Raji (cell line): Measurements from ENCODE around the gene MROH7.

Source experiments
- POLR2A ChIP-seq: IDR thresholded peaks from 2 replicates; pipeline ENCODE4 v1.6.1; 2011; ENCODE audit warnings: low read depth, low read length, control low read depth; ENCODE audit not compliant: insufficient read depth

The MROH7 gene

DNA sequence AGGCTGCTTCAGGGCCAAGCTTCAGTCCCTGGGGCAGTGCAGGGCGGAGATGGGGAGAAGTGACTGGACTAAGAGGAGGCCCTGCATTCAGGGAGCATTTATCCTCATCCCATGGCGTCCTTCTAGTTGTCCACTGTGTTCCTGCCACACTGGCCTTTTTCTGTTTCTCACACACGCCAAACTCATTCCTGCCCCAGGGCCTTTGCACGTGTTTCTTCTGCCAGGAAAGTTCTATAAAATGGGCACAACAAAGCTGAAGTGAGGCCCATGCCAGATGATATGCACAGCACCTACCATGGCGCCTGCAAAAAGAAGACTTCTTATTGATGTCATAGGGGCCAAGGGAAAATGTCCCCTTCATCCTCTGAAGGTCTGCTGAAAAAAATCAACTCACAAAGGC lies 24.3 kb downstream of the MROH7 start:
- no peak for TF ChIP-seq POLR2A

DNA sequence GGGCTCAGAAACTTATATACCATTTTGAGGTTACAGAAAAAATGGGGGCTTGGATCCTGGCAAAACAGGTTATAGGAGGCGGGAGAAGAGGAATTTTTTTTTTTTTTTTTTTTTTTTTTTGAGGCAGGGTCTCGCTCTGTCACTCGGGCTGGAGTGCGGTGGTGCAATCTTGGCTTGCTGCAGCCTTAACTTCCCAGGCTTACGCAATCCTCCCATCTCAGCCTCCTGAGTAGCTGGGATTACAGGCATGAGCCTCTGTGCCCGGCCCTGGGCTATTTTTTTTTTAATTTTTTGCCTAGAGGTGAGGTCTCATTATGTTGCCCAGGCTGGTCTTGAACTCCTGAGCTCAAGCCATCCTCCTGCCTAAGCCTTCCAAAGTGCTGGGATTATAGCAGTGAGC lies 24.7 kb downstream of the MROH7 start:
- no peak for TF ChIP-seq POLR2A

DNA sequence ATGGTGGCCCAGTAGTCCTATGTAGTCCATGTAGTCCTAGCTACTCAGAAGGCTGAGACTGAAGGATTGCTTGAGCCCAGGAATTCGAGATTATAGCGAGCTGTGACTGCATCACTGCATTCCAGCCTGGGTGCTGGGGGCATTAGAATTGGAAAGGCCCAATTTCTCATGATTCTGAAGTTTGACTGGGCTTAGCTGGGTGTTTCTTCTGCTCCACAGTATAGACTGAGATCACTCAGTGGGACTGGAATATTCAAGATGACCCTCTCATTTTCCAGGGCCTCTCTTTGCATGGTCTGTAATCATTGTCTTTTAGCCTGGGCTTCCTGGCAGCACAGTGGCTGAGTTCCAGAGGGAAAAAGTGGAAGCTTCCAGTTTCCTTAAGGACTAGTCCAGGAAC lies 26.2 kb downstream of the MROH7 start:
- no peak for TF ChIP-seq POLR2A

DNA sequence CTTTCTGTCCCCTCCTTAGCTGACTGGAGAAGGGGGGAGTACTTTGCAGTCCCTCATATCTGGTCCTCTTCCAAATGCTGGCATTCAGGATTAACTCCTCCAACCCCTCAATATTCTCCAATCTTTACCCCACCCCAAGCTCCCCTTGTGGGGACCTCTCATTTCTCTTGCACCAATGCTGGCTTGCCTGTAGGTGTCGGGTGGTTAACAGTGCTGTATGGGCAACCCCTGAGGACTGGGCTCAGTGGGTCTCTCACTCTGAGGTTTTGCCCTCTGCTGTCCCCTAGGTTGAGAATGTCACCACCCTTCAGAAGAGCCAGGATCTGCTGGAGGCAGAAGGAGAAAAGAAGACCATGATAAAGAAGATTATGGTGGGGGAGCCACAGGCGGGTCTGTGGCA lies 27.0 kb downstream of the MROH7 start:
- no peak for TF ChIP-seq POLR2A

DNA sequence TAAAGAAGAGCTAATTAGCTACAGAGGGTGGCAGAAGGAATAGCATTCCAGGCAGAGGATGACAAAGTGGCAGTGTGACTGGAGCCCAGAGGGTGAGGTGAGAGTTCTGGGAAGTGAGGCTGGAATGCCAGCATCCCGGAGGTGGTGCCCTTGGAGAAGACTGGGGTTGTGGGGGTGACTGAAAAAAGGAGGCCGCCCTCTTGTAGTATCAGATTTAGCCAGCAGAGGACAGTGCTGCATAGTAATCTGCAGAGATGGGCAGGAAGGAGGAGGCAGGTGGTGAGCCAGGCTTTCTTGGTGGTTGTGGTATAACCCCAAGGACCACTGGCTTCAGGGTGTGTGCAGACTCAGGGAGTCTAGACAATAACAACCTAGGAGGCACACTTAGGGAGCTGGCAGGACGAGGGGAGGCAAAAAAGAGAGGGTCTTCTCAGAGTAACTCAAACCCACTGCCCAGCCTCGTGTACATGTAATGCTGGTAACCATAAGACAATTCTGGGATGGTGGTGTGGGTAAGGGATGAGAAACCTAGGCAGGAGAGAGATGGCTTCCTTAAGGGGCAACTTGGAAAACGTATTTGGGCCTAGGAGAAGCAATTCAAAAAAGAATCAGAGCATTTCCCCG lies 30.5 kb downstream of the MROH7 start:
- TF ChIP-seq POLR2A, result no peak

DNA sequence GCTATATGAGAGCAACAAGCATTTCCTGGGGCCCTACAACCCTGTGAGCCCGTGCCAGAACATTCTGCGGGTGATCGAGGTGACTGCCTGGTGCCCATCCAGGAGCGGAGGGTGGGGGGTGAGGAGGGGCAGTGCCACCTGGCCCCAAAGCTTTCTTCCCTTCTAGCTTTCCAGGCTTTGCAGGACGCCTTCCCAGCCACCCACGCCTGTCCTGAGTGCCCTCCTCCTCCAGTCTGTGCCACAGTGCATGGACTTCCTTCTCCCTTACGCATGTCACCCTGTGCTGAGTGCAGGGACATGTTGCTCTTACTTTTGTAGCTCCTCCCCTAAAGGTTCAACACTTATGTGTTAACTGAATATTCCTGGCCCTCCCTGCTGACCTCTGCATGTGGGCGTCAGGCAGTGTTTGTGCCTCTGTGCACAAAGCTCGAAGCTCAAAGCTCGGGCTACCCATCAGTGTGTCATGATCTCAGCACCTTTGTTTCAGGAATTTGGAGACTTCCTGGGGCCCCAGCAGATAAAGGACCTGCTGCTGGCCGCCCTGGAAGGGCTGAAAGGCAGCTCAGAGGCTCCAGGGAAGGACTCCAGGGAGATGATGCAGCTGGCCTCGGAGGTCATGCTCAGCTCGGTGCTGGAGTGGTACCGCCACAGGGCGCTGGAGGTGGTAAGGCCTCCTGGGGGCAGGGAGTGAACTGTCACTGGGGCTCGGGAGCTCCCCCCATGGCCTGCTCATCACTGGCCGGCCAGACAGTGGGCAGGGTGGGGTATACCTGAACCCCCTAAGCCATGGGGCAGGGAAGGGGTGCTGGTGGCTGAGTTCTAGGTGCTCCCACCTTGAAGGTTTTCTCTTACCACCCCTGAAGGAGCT lies 37.4 kb downstream of the MROH7 start:
- no peak for TF ChIP-seq POLR2A

DNA sequence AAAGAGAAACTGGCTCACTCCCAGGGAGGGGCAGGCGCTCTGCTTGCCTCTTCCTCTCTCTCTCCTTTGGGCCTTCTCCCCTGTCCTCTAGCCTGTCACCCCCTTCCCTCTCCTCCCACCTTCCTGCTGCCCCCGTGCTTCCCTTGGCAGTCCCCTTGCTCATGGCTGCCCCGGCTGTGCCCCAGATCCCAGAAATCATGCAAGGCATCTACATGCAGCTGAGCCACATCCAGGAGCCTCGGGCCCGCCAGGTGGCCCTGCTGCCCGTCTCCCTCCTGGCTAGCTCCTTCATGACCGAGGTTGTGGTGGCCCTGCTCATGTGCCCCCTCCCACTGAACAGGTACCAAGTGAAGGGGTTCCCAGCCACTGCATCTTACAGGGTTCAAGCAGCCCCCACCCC lies 38.1 kb downstream of the MROH7 start:
- TF ChIP-seq POLR2A, result no peak

DNA sequence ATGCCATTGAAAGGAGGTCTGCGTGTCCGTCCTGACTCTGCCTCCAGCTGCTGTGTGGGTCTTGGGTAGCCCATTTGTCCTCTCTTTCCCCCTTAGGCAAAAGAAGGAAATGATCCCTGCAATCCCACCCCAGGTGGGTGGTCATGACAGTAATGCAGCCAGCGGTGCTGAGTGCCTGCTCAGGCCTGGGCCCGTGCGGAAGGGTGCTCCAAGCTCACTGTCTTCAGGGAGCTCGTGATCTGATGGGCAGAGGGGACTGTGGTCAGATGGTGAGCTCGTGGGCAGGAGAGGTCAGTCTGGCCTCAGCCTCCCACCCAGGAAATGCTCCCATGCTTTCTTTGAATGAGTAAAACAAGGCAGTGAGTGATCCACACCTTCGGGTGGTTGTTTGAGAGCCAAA lies 38.8 kb downstream of the MROH7 start:
- TF ChIP-seq POLR2A, result no peak

DNA sequence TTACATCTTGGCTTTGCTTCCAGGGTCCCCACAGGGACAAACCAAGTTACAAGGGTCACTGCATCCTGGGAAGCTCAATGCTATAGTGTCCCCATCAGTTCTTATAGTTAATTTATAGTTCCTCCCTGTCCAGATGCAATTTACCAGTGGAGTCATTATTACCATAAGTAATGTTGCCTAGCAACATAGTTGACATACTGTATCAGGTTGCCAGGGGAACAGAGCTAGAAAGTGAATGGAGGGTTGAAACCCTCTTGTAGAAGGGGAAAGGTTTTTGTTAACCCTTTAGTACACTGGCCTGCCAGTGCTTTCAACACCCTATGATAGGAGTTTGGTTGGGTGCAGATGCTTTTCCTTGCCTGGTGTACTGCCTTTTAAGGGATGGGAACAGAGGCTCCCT lies 39.8 kb downstream of the MROH7 start:
- no peak for TF ChIP-seq POLR2A

DNA sequence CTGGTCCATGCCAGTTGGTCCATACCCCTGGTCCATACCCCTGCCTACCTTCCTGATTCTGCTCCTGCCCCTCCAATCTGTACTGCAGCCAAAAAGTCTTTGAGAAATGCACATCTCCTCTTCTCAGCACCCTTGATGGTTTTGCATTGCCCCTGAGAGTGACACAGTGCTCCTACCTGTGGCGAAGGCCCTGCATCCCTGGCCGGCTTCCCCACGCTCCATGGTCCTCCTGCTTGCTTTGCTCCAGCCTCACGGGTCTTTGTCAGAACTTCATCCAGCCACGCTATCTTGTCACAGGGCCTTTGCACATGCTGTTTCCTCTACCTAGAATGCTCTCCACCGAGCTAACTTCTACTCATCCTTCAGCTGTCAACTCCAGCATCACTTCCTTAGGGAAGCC lies 41.9 kb downstream of the MROH7 start:
- TF ChIP-seq POLR2A, result no peak

DNA sequence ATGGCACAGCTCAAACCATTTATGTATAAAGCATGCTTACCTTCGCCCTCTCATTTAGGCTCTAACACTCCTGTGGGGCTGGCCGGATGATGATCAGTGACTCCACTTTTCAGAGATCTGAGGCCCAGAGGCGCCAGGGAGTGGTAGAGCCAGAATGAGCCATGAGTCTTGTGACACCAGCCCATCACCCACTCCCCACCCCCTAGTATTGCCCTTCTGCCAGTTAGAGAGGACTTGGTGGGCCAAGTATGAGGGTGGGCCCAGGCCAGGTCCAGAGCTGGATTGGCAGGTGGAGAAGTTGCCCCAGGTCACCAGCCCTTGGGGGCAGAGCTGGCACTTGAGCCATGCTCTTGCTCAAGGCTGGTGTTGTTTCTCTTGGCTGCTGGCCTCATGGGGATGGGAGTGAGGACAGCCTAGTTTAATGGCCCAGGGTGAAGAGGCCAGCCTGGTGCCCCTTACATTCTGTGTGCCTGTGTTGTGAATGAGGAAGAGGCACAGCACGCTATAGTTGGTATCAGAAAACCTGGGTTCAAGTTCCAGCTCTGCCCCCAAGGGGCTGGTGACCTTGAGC lies 43.8 kb downstream of the MROH7 start:
- no peak for TF ChIP-seq POLR2A

DNA sequence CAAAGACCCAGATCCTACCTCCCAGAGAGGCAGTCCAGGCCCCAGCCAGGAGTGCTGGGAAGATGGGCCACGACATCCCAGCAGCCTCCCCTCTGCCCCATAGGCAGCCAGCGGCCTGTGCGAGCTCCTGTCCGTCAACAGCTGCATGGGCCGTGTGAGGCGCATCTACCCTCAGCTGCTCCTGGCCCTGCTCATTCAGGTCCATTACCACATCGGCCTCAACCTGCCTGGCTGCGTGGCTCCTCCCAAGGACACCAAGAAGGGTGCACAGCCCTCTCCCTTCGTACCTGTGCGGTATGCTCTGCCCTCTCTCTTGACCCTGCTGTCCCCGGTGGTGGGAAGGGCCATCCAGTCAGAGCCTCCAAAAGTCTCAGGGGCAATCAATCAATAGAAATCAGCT lies 44.6 kb downstream of the MROH7 start:
- TF ChIP-seq POLR2A, result no peak

DNA sequence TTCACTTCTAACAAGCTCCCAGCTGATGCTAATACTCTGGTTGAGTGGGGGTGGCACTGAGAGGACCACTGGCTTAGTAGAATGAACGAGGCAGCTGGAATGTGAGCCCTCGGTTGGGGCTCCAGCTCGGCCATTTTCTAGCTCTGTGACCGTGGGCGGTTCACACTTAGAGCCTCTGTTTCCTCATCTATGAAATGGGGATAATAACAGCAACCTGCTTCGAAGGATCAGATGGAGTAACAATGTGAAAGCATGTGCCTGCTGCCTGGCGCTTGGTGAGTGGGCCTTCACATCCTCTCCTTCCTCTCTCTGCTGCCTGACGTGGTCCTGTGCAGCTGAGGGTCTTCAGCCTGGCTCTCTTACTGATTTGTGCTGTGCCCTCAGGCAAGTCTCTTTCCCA lies 53.2 kb downstream of the MROH7 start:
- TF ChIP-seq POLR2A, result no peak

DNA sequence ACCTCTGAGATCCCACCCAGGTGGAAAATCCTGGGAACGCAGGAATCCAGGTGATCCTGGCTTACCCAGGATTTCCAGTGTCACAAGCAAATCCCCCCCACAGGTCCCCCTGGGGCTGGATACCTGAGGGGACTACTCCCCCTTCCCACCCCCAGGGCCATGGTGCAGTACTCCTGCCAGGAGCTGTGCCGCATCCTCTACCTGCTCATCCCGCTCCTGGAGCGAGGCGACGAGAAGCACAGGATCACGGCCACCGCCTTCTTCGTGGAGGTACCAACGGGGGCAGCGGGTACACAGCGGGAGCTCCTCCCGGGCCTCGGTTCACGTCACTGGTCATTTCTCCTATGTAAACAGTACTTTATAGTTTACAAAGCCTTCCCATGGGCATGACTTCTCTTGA lies 53.6 kb downstream of the MROH7 start:
- TF ChIP-seq POLR2A, result no peak

DNA sequence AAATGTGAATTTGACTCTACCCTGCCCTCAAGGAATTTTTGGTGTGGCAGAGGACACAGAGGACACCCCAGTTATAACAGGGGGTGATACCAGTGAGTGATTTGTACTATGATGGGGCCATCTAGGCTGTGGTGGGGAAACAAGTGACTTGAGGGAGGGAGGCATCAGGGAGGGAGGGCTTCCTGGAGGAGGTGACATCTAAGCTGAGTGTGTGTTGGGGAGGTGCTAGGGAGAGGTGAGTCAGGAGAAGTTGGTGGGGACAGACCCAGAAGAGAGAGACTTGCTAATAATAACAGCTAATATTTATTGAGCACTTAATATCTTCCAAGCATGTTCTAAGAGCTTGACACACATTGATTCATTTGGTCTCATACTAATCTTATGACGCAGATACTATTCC lies 54.2 kb downstream of the MROH7 start:
- TF ChIP-seq POLR2A, result no peak

DNA sequence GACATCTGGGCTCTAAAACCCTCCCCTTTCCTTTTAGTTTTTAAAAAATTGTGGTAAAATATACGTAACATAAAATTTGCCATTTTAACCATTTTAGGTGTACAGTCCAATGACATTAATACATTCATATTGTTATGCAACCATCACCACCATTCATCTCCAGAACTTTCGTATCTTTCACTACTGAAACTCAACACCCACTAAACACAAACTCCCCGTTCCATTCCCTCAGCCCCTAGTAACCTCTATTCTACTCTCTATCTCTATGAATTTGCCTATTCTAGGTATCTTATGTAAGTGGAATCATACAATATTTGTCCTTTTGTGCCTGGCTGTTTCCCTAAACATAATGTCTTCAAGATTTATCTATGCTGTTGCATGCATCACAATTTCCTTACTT lies 54.7 kb downstream of the MROH7 start:
- TF ChIP-seq POLR2A, result no peak
